WTC11 (cell line): ENCODE data around the gene PRUNE2.

Source experiments
- EMX1 ChIP-seq: fragments of 250-450 bp; sonication (Bioruptor Pico); IDR thresholded peaks from 2 replicates; pipeline ENCODE4 v1.8.0; 2021; ENCODE audit warnings: mild to moderate bottlenecking
- ESRRA ChIP-seq: sonication (generic); formaldehyde crosslinking; IDR thresholded peaks from 2 replicates; pipeline ENCODE4 v1.8.1; 2022; ENCODE audit warnings: mild to moderate bottlenecking, missing genetic modification reagents, borderline replicate concordance
- TEAD1 ChIP-seq: sonication (generic); formaldehyde crosslinking; IDR thresholded peaks from 2 replicates; pipeline ENCODE4 v1.8.0; 2022; ENCODE audit warnings: mild to moderate bottlenecking, missing genetic modification reagents
- TEAD4 ChIP-seq: sonication (generic); formaldehyde crosslinking; IDR thresholded peaks from 2 replicates; pipeline ENCODE4 v1.8.0; 2022; ENCODE audit warnings: mild to moderate bottlenecking, missing genetic modification reagents
- ZBTB21 ChIP-seq: sonication (generic); formaldehyde crosslinking; IDR thresholded peaks from 2 replicates; pipeline ENCODE4 v1.8.1; 2023; ENCODE audit warnings: mild to moderate bottlenecking, missing genetic modification reagents, borderline replicate concordance
- TF ChIP-seq, protein P1 (sequence below): fragments of 200-600 bp; IDR thresholded peaks from 2 replicates; pipeline ENCODE4 v1.8.0; 2022; ENCODE audit warnings: antibody characterized with exemption
- TF ChIP-seq, protein P2 (sequence below): sonication (generic); formaldehyde crosslinking; IDR thresholded peaks from 2 replicates; pipeline ENCODE4 v1.8.0; 2022; ENCODE audit warnings: missing genetic modification reagents
- TF ChIP-seq, protein P3 (sequence below): sonication (generic); formaldehyde crosslinking; IDR thresholded peaks from 2 replicates; pipeline ENCODE4 v1.8.1; 2023; ENCODE audit warnings: mild to moderate bottlenecking, missing genetic modification reagents
- TF ChIP-seq, protein P4 (sequence below): sonication (generic); formaldehyde crosslinking; IDR thresholded peaks from 2 replicates; pipeline ENCODE4 v1.8.0; 2022; ENCODE audit warnings: mild to moderate bottlenecking, missing genetic modification reagents
- TF ChIP-seq, protein P5 (sequence below): fragments of 250-450 bp; sonication (Bioruptor Pico); IDR thresholded peaks from 2 replicates; pipeline ENCODE4 v1.9.0; 2021; ENCODE audit warnings: moderate library complexity, mild to moderate bottlenecking, inconsistent platforms, borderline replicate concordance
- TF ChIP-seq, protein P6 (sequence below): fragments of 250-450 bp; sonication (Bioruptor Pico); conservative IDR thresholded peaks from 2 replicates; pipeline ENCODE4 v1.9.0; 2021; ENCODE audit warnings: mild to moderate bottlenecking
- TF ChIP-seq, protein P7 (sequence below): sonication (generic); formaldehyde crosslinking; IDR thresholded peaks from 2 replicates; pipeline ENCODE4 v1.8.0; 2023; ENCODE audit warnings: missing genetic modification reagents
- TF ChIP-seq, protein P8 (sequence below): sonication (generic); formaldehyde crosslinking; IDR thresholded peaks from 2 replicates; pipeline ENCODE4 v1.8.0; 2022; ENCODE audit warnings: mild to moderate bottlenecking, missing genetic modification reagents
- TF ChIP-seq, protein P9 (sequence below): sonication (generic); formaldehyde crosslinking; IDR thresholded peaks from 2 replicates; pipeline ENCODE4 v1.8.1; 2023; ENCODE audit warnings: mild to moderate bottlenecking, moderate library complexity, missing genetic modification reagents

DNA sequence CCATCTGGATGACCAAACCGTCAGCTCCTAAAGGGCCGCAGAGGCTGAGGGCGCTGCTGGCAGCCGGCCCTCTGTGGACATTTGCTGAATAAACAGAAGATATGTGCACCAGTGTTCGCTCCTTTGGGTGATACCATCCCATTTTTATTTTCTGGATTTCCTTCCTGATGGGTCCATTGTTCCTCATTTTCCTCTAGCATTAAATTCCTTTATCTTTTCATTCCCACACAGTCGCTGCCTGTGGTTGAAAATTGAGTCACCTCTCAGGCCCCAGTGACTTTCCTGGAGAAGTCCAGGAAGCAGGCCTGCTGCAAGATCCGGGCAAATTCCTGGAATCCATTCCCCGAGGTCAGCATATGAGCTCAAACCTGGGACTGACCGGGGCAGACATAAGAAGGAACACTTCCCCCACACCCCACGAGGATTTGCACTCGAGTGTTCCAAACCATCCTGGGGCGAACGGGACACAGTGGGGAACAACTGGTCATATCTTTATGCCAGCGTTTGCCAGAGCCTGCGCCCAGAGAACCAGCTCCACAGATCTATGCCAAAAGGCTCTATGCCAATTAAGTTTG lies 228.3 kb downstream of the PRUNE2 start:
- TF ChIP-seq, protein P1, sequence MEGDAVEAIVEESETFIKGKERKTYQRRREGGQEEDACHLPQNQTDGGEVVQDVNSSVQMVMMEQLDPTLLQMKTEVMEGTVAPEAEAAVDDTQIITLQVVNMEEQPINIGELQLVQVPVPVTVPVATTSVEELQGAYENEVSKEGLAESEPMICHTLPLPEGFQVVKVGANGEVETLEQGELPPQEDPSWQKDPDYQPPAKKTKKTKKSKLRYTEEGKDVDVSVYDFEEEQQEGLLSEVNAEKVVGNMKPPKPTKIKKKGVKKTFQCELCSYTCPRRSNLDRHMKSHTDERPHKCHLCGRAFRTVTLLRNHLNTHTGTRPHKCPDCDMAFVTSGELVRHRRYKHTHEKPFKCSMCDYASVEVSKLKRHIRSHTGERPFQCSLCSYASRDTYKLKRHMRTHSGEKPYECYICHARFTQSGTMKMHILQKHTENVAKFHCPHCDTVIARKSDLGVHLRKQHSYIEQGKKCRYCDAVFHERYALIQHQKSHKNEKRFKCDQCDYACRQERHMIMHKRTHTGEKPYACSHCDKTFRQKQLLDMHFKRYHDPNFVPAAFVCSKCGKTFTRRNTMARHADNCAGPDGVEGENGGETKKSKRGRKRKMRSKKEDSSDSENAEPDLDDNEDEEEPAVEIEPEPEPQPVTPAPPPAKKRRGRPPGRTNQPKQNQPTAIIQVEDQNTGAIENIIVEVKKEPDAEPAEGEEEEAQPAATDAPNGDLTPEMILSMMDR = no peak
- no peak for TF ChIP-seq ESRRA (CRISPR knock-in tag)
- no peak for TF ChIP-seq EMX1
- TF ChIP-seq, protein P2, sequence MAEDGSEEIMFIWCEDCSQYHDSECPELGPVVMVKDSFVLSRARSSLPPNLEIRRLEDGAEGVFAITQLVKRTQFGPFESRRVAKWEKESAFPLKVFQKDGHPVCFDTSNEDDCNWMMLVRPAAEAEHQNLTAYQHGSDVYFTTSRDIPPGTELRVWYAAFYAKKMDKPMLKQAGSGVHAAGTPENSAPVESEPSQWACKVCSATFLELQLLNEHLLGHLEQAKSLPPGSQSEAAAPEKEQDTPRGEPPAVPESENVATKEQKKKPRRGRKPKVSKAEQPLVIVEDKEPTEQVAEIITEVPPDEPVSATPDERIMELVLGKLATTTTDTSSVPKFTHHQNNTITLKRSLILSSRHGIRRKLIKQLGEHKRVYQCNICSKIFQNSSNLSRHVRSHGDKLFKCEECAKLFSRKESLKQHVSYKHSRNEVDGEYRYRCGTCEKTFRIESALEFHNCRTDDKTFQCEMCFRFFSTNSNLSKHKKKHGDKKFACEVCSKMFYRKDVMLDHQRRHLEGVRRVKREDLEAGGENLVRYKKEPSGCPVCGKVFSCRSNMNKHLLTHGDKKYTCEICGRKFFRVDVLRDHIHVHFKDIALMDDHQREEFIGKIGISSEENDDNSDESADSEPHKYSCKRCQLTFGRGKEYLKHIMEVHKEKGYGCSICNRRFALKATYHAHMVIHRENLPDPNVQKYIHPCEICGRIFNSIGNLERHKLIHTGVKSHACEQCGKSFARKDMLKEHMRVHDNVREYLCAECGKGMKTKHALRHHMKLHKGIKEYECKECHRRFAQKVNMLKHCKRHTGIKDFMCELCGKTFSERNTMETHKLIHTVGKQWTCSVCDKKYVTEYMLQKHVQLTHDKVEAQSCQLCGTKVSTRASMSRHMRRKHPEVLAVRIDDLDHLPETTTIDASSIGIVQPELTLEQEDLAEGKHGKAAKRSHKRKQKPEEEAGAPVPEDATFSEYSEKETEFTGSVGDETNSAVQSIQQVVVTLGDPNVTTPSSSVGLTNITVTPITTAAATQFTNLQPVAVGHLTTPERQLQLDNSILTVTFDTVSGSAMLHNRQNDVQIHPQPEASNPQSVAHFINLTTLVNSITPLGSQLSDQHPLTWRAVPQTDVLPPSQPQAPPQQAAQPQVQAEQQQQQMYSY (CRISPR knock-in tag) = no peak
- TF ChIP-seq, protein P3, sequence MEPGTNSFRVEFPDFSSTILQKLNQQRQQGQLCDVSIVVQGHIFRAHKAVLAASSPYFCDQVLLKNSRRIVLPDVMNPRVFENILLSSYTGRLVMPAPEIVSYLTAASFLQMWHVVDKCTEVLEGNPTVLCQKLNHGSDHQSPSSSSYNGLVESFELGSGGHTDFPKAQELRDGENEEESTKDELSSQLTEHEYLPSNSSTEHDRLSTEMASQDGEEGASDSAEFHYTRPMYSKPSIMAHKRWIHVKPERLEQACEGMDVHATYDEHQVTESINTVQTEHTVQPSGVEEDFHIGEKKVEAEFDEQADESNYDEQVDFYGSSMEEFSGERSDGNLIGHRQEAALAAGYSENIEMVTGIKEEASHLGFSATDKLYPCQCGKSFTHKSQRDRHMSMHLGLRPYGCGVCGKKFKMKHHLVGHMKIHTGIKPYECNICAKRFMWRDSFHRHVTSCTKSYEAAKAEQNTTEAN (CRISPR knock-in tag) = no peak
- TF ChIP-seq, protein P4, sequence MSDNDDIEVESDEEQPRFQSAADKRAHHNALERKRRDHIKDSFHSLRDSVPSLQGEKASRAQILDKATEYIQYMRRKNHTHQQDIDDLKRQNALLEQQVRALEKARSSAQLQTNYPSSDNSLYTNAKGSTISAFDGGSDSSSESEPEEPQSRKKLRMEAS (CRISPR knock-in tag) = no peak
- TF ChIP-seq, protein P5, sequence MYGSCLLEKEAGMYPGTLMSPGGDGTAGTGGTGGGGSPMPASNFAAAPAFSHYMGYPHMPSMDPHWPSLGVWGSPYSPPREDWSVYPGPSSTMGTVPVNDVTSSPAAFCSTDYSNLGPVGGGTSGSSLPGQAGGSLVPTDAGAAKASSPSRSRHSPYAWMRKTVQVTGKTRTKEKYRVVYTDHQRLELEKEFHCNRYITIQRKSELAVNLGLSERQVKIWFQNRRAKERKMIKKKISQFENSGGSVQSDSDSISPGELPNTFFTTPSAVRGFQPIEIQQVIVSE = no peak
- TF ChIP-seq, protein P6, sequence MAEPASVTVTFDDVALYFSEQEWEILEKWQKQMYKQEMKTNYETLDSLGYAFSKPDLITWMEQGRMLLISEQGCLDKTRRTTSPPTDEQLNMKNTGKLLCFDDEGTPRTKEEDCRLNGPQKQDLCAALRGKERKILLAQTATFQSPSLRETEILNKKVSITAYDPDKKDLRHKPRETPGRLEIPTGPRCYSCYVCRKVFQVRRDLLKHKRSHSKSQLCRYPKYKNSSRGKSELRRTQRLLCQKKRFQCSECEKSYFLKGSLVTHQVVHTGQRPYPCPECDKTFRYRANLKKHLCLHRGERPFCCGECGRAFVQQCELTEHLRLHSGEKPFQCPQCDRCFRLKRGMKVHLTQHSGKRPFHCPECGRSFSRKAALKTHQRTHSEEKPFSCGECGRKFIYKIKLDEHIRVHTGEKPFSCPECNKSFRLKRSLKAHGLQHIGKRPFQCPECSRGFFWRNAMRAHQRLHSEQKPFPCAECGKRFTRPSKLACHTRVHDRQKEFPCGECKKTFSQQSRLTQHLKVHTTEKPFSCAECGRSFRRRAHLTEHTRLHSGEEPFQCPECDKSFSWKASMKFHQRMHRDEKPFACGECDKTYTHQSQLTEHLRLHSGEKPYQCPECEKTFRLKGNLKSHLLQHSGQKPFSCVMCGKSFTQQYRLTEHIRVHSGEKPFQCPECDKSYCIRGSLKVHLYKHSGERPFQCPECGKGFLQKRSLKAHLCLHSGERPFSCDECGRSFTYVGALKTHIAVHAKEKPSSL = no peak
- no peak for TF ChIP-seq ZBTB21
- no peak for TF ChIP-seq TEAD1 (CRISPR knock-in tag)
- TF ChIP-seq, protein P7, sequence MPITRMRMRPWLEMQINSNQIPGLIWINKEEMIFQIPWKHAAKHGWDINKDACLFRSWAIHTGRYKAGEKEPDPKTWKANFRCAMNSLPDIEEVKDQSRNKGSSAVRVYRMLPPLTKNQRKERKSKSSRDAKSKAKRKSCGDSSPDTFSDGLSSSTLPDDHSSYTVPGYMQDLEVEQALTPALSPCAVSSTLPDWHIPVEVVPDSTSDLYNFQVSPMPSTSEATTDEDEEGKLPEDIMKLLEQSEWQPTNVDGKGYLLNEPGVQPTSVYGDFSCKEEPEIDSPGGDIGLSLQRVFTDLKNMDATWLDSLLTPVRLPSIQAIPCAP = no peak
- TF ChIP-seq, protein P8, sequence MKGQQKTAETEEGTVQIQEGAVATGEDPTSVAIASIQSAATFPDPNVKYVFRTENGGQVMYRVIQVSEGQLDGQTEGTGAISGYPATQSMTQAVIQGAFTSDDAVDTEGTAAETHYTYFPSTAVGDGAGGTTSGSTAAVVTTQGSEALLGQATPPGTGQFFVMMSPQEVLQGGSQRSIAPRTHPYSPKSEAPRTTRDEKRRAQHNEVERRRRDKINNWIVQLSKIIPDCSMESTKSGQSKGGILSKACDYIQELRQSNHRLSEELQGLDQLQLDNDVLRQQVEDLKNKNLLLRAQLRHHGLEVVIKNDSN = no peak
- TF ChIP-seq, protein P9, sequence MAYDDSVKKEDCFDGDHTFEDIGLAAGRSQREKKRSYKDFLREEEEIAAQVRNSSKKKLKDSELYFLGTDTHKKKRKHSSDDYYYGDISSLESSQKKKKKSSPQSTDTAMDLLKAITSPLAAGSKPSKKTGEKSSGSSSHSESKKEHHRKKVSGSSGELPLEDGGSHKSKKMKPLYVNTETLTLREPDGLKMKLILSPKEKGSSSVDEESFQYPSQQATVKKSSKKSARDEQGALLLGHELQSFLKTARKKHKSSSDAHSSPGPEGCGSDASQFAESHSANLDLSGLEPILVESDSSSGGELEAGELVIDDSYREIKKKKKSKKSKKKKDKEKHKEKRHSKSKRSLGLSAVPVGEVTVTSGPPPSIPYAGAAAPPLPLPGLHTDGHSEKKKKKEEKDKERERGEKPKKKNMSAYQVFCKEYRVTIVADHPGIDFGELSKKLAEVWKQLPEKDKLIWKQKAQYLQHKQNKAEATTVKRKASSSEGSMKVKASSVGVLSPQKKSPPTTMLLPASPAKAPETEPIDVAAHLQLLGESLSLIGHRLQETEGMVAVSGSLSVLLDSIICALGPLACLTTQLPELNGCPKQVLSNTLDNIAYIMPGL = no peak
- TF ChIP-seq TEAD4 (CRISPR knock-in tag) = no peak
